BJ (cell line): ENCODE measurements around the gene EHF. TPM values are rescaled to one million over a fixed set of nuclear protein-coding genes. Genes with fewer than 3 reads are reported as not detected.

ENCODE experiments used
- CTCF ChIA-PET: fragments of 350-600 bp; formaldehyde crosslinking; extraction: SDS; loops from one replicate; lab custom pipeline; 2021; ENCODE audit warnings: antibody characterized with exemption, inconsistent platforms; lab: Yijun Ruan, JAX
- POLR2A ChIA-PET: fragments of 300-600 bp; sonication (Branson Sonifier 250); formaldehyde crosslinking; extraction: SDS; loops from one replicate; lab custom pipeline; 2021; ENCODE audit warnings: antibody characterized with exemption; lab: Charles Lee
- DNase-seq: peaks from one replicate; pipeline ENCODE4 v3.0.0-alpha.2; 2011; ENCODE audit warnings: low read depth
- H3K27me3 ChIP-seq: 2 replicates; pipeline ENCODE4 v1.6.0; 2011; ENCODE audit warnings: low read length; ENCODE audit not compliant: control insufficient read depth, insufficient read depth
- H3K36me3 ChIP-seq: 2 replicates; pipeline ENCODE4 v1.5.1; 2011; ENCODE audit warnings: low read length; ENCODE audit not compliant: control insufficient read depth, insufficient read depth
- H3K4me3 ChIP-seq: 2 replicates; pipeline ENCODE4 v1.5.1; 2011; ENCODE audit warnings: low read depth, mild to moderate bottlenecking, control low read depth, low read length
- CTCF ChIP-seq: IDR thresholded peaks from 2 replicates; pipeline ENCODE4 v1.5.1; 2011; ENCODE audit warnings: low read depth, mild to moderate bottlenecking, control low read depth, inconsistent platforms, low read length, moderate library complexity; ENCODE audit not compliant: insufficient read depth
- polyA plus RNA-seq: library from polyadenylated mRNA; depleted of rRNA; stranded (reverse); fragments of >200 nt; gene quantifications from 2 replicates; pipeline ENCODE4 v1.2.3, GENCODE V29; 2011; rRNA removed

Gene EHF
- polyA plus RNA-seq, 1 experiment: not detected

GRCh38 chr11:34706709-34707461 is 86.0 kb downstream of the EHF start:
- Histone ChIP-seq H3K4me3 (no peak overlapping the region), H3K27me3 (no peaks in the 10 kb centered on the region), H3K36me3 (no peaks in the 10 kb centered on the region)
- POLR2A ChIA-PET: no interaction called here
- no peak for DNase-seq
- CTCF ChIA-PET: interaction anchor here (0.9 kb wide), 1 partner anchor 18 kb away, joined by 3 read pairs; no protein-coding TSS in a partner anchor
- no peak for TF ChIP-seq CTCF

GRCh38 chr11:34707462-34707840 is 86.6 kb downstream of the EHF start:
- TF ChIP-seq CTCF: no peak
- Histone ChIP-seq H3K36me3 (no peaks in the 10 kb centered on the region), H3K27me3 (no peaks in the 10 kb centered on the region), H3K4me3 (no peak overlapping the region)
- POLR2A ChIA-PET: no interaction called here
- CTCF ChIA-PET: interaction anchor here (0.9 kb wide), 1 partner anchor 17 kb away, joined by 3 read pairs; no protein-coding TSS in a partner anchor
- DNase-seq: no peak

Other genes with a start within 250 kb of the EHF start
- 101 and 128 TPM in 2 replicates for gene CAT, start 182.2 kb upstream of the EHF start, polyA plus RNA-seq
- not detected in 2 replicates for gene ELF5, start 107.3 kb upstream of the EHF start, polyA plus RNA-seq